Testis (tissue), 3 donors: ENCODE measurements around the gene ABCD1. TPM values are rescaled to one million over a fixed set of nuclear protein-coding genes. Genes with fewer than 3 reads are reported as not detected.

Experiments used
- DNase-seq: peaks from one replicate; pipeline ENCODE4 v3.0.0-alpha.2; 2019
- H3K27ac ChIP-seq, 2 donors: fragments of 200-600 bp; sonication (generic); one replicate each; pipeline ENCODE4 v1.5.1; 2019
- H3K27me3 ChIP-seq: fragments of 200-600 bp; sonication (generic); one replicate; pipeline ENCODE4 v1.5.1; 2019
- H3K36me3 ChIP-seq: fragments of 200-600 bp; sonication (generic); one replicate; pipeline ENCODE4 v1.5.1; 2017; ENCODE audit warnings: low read depth; ENCODE audit errors: missing control alignments
- H3K4me1 ChIP-seq: fragments of 200-600 bp; sonication (generic); one replicate; pipeline ENCODE4 v1.5.1; 2019
- H3K4me3 ChIP-seq, 2 donors: fragments of 200-600 bp; sonication (generic); one replicate each; pipeline ENCODE4 v1.5.1; 2017 to 2019
- H3K9me3 ChIP-seq: fragments of 200-600 bp; sonication (generic); one replicate; pipeline ENCODE4 v1.5.1; 2017
- POLR2A ChIP-seq: fragments of 450-650 bp; IDR thresholded peaks from one replicate; pipeline ENCODE4 v1.6.1; 2017; ENCODE audit warnings: antibody characterized with exemption, mild to moderate bottlenecking, moderate library complexity
- WGBS, 2 donors: methylation state at CpG; one replicate each; pipeline ENCODE4 v1.1.5; 2018; 5-methylcytosine and 5-hydroxymethylcytosine counted together
- intact Hi-C: fragments of 100-400 bp; cut with DNase I; formaldehyde crosslinking; loops from one replicate; pipeline ENCODE4 v1.15.1; 2023; ENCODE audit warnings: low total_unique reads
- polyA plus RNA-seq: library from polyadenylated mRNA; stranded (reverse); fragments of 350-450 nt; fragmentation: Illumina TruSeq; extraction: RNeasy Lipid Tissue Mini Kit (QIAGEN cat#74804); gene quantifications from one replicate; pipeline ENCODE4 v1.2.3, GENCODE V29; 2014; ENCODE audit warnings: low read depth, low replicate concordance; ENCODE audit not compliant: insufficient read depth
- total RNA-seq, 2 donors: library from RNA; depleted of rRNA; stranded (reverse); fragments of >200 nt; gene quantifications; one replicate each; pipeline ENCODE4 v1.2.3, GENCODE V29; 2016
- TF ChIP-seq, protein P1 (sequence below), 3 experiments: fragments of 450-650 bp in 2 of 3; fragments of 200-600 bp in 1 of 3; sonication (generic) in 1 of 3; IDR thresholded peaks; one replicate each; pipeline ENCODE4 v1.5.1; 2016 to 2019; ENCODE audit warnings: antibody characterized with exemption in 3 of 3, mild to moderate bottlenecking in 2 of 3, moderate library complexity in 1 of 3

ABCD1 gene
- total and polyA plus RNA-seq, 3 donors from 2014 or later, result 34.3 to 112 (median 84.4) TPM

DNA sequence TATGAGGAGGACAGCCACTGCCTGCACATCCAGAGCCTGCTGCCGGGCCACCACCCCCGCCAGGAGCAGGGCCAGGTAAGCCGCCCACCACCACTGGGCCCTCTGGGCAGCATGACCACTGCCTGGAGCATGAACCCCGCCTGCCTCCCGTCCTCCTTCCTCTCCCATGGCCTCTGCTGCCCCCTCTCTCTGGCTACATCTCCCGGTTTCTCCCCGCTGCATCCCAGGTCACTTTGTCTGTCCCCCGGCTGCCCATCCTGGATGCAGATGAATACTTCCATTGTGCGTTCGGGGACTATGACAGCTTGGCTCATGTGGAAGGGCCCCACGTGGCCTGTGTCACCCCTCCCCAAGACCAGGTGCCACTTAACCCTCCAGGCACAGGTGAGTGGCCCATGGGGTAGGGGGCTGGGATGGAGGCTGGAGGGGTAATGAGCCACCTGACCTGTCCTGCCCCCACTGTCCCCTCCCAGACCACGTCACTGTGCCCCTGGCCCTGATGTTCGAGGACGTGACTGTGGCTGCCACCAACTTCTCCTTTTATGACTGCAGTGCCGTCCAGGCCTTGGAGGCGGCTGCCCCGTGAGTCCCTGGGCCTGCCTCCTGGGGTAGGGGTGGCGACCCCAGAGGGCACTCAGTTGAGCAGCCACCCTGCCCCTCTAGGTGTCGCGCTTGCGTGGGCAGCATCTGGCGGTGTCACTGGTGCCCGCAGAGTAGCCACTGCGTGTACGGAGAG lies 45.4 kb downstream of the ABCD1 start:
- intact Hi-C loops, result loop anchor here (10.0 kb wide), 1 partner anchor 185 kb away; no protein-coding TSS in a partner anchor

DNA sequence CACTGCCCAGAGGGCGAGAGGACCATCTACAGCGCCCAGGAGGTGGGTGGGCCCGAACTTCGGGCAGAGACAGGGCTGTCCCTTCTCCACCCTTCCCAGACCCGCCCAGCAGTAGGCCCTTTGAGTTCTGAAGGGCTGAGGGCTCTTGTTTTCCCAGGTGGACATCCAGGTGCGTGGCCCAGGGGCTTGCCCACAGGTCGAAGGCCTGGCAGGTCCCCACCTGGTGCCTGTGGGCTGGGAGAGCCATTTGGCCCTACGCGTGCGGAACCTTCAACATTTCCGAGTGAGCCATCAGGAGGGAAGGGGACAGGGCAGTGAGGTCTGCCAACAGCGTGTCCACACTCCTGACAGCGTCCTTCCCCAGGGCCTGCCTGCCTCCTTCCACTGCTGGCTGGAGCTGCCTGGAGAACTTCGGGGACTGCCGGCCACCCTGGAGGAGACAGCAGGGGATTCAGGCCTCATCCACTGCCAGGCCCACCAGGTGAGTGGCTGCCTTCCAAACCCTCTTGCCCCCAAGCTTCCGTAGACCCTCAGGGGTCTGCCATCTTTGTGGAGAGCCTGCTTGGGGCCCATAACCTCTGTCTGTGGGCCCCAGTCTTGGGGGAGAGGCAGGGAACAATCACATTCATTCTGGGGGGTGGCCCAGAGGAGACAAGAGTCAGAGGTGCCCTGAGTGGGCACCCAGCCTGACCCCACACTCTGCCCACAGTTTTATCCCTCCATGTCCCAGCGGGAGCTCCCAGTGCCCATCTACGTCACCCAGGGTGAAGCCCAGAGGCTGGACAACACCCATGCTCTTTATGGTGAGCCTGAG lies 46.2 kb downstream of the ABCD1 start:
- Histone ChIP-seq H3K27me3 (no peaks in the 10 kb centered on the region), H3K4me1 (peaks cover 3% of the 10 kb centered on the region), H3K4me3 (no peak overlapping the region), H3K27ac (no peak overlapping the region), H3K9me3 (no peaks in the 10 kb centered on the region), H3K36me3 (no peaks in the 10 kb centered on the region)
- intact Hi-C loops, result no loop called here
- TF ChIP-seq, protein P1, sequence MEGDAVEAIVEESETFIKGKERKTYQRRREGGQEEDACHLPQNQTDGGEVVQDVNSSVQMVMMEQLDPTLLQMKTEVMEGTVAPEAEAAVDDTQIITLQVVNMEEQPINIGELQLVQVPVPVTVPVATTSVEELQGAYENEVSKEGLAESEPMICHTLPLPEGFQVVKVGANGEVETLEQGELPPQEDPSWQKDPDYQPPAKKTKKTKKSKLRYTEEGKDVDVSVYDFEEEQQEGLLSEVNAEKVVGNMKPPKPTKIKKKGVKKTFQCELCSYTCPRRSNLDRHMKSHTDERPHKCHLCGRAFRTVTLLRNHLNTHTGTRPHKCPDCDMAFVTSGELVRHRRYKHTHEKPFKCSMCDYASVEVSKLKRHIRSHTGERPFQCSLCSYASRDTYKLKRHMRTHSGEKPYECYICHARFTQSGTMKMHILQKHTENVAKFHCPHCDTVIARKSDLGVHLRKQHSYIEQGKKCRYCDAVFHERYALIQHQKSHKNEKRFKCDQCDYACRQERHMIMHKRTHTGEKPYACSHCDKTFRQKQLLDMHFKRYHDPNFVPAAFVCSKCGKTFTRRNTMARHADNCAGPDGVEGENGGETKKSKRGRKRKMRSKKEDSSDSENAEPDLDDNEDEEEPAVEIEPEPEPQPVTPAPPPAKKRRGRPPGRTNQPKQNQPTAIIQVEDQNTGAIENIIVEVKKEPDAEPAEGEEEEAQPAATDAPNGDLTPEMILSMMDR (IDR thresholded peaks at IDR 0.05), result no peak
- no peak for TF ChIP-seq POLR2A
- 94% methylated on average over 16 of the region's 18 CpGs; no CpG with 5 or more reads in 1 of the 2 donors for WGBS, 2 donors
- no peak for DNase-seq

More for the DNA sequence above, 45.4 kb downstream of the ABCD1 start:
- Histone ChIP-seq H3K9me3 (no peaks in the 10 kb centered on the region), H3K4me1 (peaks cover 11% of the 10 kb centered on the region), H3K4me3 (no peak overlapping the region), H3K27me3 (no peaks in the 10 kb centered on the region), H3K36me3 (no peaks in the 10 kb centered on the region), H3K27ac (no peak overlapping the region)
- 93% methylated on average over 17 of the region's 25 CpGs; no CpG with 5 or more reads in 1 of the 2 donors for WGBS, 2 donors
- TF ChIP-seq, protein P1 (IDR thresholded peaks at IDR 0.05), result no peak
- no peak for TF ChIP-seq POLR2A
- DNase-seq, result no peak

DNA sequence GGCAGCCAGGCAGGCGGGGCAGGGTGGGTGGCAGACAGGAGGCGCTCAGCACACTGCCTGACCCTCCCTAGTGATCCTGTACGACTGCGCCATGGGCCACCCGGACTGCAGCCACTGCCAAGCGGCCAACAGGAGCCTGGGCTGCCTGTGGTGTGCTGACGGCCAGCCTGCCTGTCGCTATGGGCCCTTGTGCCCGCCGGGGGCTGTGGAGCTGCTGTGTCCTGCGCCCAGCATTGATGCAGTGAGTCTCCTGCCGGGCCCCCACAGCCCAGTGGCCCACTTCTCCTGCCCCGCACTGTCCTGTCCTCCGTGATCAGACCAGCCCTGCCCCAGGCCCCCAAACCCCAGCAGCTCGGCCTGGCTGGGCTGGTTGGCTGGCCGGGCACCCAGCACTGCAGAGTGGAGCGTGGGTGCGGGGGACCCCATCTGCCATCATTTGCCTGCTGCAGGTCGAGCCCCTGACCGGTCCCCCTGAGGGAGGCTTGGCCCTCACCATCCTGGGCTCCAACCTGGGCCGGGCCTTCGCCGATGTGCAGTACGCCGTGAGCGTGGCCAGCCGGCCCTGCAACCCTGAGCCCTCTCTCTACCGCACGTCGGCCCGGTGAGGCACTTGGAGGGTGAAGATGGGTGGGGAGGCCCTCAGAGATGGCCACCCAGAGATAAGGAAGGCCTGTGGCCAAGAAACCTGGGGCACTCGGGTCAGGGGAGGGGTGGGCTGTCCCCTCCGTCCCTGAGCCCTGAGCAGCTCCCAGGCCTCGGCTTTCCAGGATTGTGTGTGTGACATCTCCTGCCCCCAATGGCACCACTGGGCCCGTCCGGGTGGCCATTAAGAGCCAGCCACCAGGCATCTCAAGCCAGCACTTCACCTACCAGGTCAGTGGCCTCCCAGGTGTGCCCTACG lies 47.0 kb downstream of the ABCD1 start:
- Histone ChIP-seq H3K27me3 (no peaks in the 10 kb centered on the region), H3K4me3 (no peak overlapping the region), H3K4me1 (no peaks in the 10 kb centered on the region), H3K36me3 (no peaks in the 10 kb centered on the region), H3K27ac (no peak overlapping the region), H3K9me3 (no peaks in the 10 kb centered on the region)
- 90% methylated on average over 19 of the region's 37 CpGs; no CpG with 5 or more reads in 1 of the 2 donors for WGBS, 2 donors
- DNase-seq, result no peak
- TF ChIP-seq POLR2A, result no peak
- TF ChIP-seq, protein P1 (IDR thresholded peaks at IDR 0.05), result no peak
- intact Hi-C loops, result no loop called here

DNA sequence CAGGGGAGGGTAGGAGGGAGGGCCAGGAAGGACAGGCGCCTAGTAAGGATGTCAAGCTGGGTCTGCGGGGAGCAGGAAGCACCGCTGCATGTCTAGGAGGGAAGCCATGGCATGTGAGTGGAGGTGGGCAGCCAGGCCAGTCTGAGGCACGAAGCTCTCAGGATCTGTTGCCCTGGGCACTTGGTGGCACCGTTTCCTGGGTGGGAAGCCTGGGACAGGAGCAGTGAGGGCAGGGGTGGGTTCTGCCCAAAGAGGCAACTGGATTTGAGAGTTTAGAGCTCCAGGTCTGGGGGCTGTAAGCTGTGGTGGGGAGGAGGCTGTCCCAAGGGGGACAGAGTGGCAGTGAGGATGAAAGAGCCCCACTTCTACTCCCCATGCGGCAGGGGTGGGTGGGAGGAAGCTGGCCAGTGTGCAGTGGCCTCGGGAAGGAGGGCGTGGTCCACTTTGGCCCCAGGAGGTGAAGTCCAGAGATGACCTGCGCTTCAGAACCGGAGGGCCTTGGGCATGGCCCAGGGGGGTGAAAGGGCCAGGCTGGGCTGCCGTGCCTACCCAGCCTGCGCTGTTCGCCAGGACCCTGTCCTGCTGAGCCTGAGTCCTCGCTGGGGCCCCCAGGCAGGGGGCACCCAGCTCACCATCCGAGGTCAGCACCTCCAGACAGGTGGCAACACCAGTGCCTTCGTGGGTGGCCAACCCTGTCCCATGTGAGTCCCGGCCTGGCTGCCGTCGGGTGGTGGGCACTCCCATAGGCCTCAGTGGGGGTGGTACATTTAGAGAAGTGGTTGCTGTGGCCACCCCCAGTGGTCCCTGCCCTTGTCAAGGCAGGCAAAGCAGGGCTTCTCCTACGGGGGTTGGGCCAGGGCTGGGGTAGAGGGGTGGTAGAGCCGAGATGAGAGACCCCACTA lies 47.9 kb downstream of the ABCD1 start:
- Histone ChIP-seq H3K36me3 (no peaks in the 10 kb centered on the region), H3K4me1 (no peaks in the 10 kb centered on the region)
- no peak for DNase-seq

More for the DNA sequence above, 47.9 kb downstream of the ABCD1 start:
- no peak for TF ChIP-seq POLR2A
- TF ChIP-seq, protein P1 (IDR thresholded peaks at IDR 0.05), result no peak
- intact Hi-C loops, result no loop called here
- WGBS, 2 donors, result 85 to 91% methylated on average over 4 to 17 of the region's 21 CpGs
- Histone ChIP-seq H3K9me3 (no peaks in the 10 kb centered on the region), H3K27ac (no peak overlapping the region), H3K27me3 (no peaks in the 10 kb centered on the region), H3K4me3 (no peak overlapping the region)
